ENCODE data around the gene SPR.

DNA sequence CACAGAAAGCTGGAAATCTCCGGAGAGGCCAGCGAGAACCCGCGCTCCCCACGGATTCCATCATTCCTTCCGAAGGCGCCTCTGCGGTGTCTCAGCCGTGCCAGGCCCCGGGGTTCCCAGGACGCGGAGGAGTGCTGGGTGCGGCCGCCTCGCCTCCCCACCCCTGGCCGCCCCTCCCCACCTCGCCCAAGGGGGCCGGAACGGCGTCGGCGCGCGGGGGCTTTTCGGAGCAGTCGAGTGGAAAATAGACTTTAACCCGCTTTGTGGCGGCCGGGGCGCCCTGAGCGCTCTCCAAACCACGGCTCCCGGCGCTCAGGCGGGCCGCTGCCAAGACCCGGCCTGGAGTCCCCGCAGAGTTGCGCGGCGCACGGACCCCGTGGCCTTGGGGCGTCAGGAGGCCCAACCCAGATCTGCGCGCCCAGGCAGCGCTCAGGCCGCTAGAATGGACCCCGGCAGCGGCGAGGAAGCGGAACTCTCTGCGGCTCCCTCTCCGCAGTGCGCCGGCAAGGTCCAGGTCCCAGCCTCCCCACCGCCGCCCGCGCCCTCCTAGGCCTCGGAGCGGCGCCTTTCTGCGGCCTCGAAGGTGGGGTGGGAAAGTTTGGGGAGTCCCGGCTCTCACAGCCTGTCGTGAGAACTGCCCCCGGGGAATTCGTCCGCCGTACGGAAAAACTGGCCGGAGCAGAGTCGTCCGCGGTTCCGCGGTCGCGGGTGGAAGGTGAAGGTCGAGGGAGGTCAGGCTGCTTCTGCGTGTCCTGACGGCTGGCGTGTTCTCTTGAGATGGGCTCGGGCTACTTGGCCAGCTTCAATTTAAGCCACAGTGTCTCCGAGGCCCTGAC, 28.9 kb downstream of the SPR start:
- no peak for TF ChIP-seq POLR2AphosphoS5 (IDR thresholded peaks at IDR 0.05; ENCODE audit: low read depth, low read length)
- TF ChIP-seq, protein P1, sequence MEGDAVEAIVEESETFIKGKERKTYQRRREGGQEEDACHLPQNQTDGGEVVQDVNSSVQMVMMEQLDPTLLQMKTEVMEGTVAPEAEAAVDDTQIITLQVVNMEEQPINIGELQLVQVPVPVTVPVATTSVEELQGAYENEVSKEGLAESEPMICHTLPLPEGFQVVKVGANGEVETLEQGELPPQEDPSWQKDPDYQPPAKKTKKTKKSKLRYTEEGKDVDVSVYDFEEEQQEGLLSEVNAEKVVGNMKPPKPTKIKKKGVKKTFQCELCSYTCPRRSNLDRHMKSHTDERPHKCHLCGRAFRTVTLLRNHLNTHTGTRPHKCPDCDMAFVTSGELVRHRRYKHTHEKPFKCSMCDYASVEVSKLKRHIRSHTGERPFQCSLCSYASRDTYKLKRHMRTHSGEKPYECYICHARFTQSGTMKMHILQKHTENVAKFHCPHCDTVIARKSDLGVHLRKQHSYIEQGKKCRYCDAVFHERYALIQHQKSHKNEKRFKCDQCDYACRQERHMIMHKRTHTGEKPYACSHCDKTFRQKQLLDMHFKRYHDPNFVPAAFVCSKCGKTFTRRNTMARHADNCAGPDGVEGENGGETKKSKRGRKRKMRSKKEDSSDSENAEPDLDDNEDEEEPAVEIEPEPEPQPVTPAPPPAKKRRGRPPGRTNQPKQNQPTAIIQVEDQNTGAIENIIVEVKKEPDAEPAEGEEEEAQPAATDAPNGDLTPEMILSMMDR (IDR thresholded peaks at IDR 0.05): no peak
- no peak for TF ChIP-seq TAF1 (IDR thresholded peaks at IDR 0.05; ENCODE audit: borderline replicate concordance, low read depth, low read length)
